WERI-Rb-1 (cell line): ENCODE data around the gene SPRTN.

Experiments
- DNase-seq: peaks from one replicate; pipeline ENCODE4 v3.0.0-alpha.2; 2020
- H3K27ac ChIP-seq: fragments of 250-450 bp; sonication (Bioruptor Pico); 2 replicates; pipeline ENCODE4 v1.5.1; 2020; ENCODE audit warnings: mild to moderate bottlenecking, moderate library complexity
- H3K27me3 ChIP-seq: fragments of 250-450 bp; sonication (Bioruptor Pico); 2 replicates; pipeline ENCODE4 v1.5.1; 2021; ENCODE audit warnings: mild to moderate bottlenecking, low read depth, moderate library complexity; ENCODE audit not compliant: insufficient read depth, severe bottlenecking
- H3K36me3 ChIP-seq: fragments of 250-450 bp; sonication (Bioruptor Pico); 2 replicates; pipeline ENCODE4 v1.5.1; 2020; ENCODE audit warnings: mild to moderate bottlenecking, moderate library complexity
- H3K4me3 ChIP-seq: 2 replicates; pipeline ENCODE4 v1.5.1; 2011; ENCODE audit warnings: low read depth, mild to moderate bottlenecking, control low read depth, low read length
- H3K9me3 ChIP-seq: fragments of 250-450 bp; sonication (Bioruptor Pico); 2 replicates; pipeline ENCODE4 v1.5.1; 2021; ENCODE audit warnings: mild to moderate bottlenecking, moderate library complexity; ENCODE audit not compliant: severe bottlenecking
- TF ChIP-seq, protein P1 (sequence below): IDR thresholded peaks from 2 replicates; pipeline ENCODE4 v1.5.1; 2011; ENCODE audit warnings: low read depth, mild to moderate bottlenecking, control low read depth, inconsistent platforms, low read length

The SPRTN gene, protein sequence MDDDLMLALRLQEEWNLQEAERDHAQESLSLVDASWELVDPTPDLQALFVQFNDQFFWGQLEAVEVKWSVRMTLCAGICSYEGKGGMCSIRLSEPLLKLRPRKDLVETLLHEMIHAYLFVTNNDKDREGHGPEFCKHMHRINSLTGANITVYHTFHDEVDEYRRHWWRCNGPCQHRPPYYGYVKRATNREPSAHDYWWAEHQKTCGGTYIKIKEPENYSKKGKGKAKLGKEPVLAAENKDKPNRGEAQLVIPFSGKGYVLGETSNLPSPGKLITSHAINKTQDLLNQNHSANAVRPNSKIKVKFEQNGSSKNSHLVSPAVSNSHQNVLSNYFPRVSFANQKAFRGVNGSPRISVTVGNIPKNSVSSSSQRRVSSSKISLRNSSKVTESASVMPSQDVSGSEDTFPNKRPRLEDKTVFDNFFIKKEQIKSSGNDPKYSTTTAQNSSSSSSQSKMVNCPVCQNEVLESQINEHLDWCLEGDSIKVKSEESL

DNA sequence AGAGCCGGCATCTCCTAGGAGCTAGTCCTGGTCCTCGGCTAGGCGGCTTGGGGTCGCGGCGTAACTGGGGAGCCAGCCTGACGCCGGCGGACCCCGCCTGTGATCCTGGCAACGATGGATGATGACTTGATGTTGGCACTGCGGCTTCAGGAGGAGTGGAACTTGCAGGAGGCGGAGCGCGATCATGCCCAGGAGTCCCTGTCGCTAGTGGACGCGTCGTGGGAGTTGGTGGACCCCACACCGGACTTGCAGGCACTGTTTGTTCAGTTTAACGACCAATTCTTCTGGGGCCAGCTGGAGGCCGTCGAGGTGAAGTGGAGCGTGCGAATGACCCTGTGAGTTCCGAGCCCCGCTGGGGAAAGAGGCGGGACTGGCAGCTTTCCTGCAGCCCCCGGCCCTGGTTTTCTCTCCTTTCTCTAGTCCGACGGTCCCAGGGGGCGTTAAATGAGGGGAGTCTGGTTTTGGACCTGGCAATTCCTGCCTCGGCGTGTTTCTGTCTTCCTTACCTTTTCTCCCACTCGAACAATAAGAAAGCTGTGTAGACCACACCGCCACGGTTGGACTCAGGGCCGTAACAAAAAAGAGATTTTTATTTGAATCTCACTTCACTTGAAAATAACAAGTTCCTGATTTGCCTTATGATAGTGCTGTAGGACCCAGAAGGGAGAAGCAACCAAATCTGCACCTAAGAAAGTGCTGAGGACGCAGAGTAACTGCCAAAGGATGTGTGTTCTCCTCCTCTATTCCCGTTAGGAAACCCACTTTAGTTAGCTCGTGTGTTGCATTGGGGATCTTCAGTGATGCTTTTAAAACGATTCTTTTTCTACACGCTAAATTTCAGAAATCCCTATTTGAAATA is at the start of gene SPRTN:
Gene SPRTN (plus strand): TSS at position 24 of the 859 bp plus-strand sequence. CDS start 91 bp downstream, at position 115.
- DNase-seq = no peak
- Histone ChIP-seq H3K27ac (peak within 1 kb of the TSS; percentile 81), H3K27me3 (no peaks in the 10 kb centered on the region), H3K9me3 (no peaks in the 10 kb centered on the region), H3K4me3 (peak within 1 kb of the TSS; percentile 77), H3K36me3 (peaks cover 52% of the 10 kb centered on the region)
- TF ChIP-seq, protein P1, sequence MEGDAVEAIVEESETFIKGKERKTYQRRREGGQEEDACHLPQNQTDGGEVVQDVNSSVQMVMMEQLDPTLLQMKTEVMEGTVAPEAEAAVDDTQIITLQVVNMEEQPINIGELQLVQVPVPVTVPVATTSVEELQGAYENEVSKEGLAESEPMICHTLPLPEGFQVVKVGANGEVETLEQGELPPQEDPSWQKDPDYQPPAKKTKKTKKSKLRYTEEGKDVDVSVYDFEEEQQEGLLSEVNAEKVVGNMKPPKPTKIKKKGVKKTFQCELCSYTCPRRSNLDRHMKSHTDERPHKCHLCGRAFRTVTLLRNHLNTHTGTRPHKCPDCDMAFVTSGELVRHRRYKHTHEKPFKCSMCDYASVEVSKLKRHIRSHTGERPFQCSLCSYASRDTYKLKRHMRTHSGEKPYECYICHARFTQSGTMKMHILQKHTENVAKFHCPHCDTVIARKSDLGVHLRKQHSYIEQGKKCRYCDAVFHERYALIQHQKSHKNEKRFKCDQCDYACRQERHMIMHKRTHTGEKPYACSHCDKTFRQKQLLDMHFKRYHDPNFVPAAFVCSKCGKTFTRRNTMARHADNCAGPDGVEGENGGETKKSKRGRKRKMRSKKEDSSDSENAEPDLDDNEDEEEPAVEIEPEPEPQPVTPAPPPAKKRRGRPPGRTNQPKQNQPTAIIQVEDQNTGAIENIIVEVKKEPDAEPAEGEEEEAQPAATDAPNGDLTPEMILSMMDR = no peak

DNA sequence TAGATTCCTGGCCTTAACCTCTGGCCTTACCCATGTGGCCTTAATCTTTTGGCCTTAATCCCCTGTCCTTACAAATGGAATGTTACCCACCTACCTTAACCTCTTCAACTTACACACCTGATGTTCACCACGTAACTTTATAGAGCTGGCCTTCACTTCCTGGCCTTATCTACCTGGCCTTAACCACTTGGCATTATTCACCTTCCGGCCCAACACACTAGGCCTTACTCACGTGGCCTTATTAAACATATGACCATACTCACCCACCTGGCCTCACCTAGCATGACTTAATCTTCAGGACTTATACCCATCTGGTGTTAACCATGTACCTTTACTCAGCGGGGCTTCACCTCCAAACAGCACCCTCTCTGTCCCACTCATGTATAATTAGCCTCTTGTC is 42.2 kb upstream of the SPRTN start:
- H3K36me3 ChIP-seq = no peaks in the 10 kb centered on the region
- H3K4me3 ChIP-seq = no peak overlapping the region
- H3K27ac ChIP-seq = peak overlapping the region; percentile 53; the same call in 1 of the 2 replicates
- no peak for DNase-seq
- no peaks in the 10 kb centered on the region for H3K27me3 ChIP-seq
- TF ChIP-seq, protein P1 = no peak
- H3K9me3 ChIP-seq = peaks cover 32% of the 10 kb centered on the region

DNA sequence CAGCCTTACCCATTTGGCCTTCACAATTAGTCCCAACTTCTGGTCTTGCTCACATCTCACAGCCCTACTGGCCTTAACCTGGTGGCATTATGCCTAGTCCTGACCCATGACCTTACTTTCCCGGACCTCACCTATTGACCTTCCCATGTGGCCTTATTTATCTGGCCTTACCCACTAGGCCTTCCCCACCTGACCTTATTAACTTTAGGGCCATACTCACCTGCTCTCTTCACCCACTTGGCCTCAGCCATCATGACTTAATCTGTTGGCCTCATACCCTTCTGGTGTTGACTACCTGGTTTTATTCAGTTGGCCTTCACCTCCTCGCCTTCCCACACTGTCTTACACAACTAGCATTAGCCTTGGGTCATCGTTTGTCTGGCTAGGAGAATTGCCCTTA is 36.1 kb upstream of the SPRTN start:
- no peak overlapping the region for H3K27ac ChIP-seq
- H3K36me3 ChIP-seq = no peaks in the 10 kb centered on the region
- DNase-seq = no peak
- TF ChIP-seq, protein P1 = no peak
- H3K27me3 ChIP-seq = no peaks in the 10 kb centered on the region
- H3K4me3 ChIP-seq = no peak overlapping the region
- peaks cover 21% of the 10 kb centered on the region for H3K9me3 ChIP-seq

DNA sequence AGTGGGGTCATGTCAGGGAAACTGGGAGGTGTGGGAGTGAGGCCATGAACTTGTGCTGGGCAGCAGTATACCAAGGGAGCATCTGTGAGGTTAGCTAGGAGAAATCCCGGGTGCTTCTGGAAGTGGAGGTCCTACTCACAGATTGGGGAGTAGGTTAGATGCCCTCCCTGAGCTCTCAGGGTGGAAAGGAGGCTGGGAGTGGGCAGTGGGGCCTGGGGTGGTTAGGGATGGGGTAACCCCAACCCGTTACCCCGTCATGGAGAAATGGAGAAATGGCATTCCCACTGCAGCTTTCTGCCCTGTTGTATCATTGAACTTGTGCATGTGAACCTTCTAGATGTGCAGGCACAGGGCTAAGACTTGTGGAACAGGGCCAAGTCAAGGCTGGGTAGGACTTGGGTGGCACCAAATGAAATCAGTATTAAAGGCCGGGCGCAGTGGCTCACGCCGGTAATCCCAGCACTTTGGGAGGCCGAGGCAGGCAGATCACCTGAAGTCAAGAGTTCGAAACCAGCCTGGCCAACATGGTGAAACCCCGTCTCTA is 27.6 kb upstream of the SPRTN start:
- H3K27me3 ChIP-seq = no peaks in the 10 kb centered on the region
- no peaks in the 10 kb centered on the region for H3K9me3 ChIP-seq
- TF ChIP-seq, protein P1 = no peak
- DNase-seq = no peak
- H3K4me3 ChIP-seq = no peak overlapping the region
- no peak overlapping the region for H3K27ac ChIP-seq
- H3K36me3 ChIP-seq = no peaks in the 10 kb centered on the region

DNA sequence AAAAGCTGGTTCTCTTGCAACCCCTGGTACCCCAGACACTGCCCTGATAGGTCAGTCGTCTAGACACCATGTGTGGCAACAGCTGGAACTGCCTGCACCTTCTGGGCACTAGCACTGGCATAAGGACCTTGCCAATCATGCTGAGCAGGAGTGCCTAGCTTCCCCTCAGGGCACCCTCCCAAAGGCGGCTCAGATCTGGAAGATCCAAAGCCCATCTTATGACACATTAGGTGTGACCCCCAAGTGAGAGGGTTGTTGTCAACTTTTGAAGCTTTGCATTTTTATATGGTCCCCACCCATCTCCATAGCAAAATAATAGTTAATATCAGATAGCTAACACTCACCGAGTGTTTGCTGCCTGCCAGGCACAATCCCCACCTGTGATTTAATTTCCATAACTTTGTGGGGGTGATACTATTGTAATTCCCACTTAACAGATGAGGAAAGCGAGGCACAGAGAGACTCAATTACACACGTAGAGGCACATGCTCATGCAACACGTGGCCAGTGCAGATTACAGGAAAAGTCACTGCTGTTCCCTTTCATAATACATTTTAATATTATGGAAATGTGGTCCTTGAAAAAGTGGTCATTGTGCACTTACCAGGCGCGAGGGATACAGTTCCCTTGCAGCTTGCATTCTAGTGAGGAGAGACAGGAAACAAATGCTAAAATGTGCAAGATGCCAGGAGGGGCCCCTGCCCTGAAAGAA is 26.2 kb upstream of the SPRTN start:
- Histone ChIP-seq H3K27me3 (no peaks in the 10 kb centered on the region), H3K27ac (no peak overlapping the region), H3K9me3 (no peaks in the 10 kb centered on the region), H3K4me3 (no peak overlapping the region), H3K36me3 (no peaks in the 10 kb centered on the region)
- TF ChIP-seq, protein P1 = no peak
- no peak for DNase-seq
